ENCODE results near the gene CAMKMT. TPM values are rescaled to one million over a fixed set of nuclear protein-coding genes. Genes with fewer than 3 reads are reported as not detected.
A peak's percentile ranks its signal among the peaks of the same experiment; 100 is the strongest.

The CAMKMT gene
- total RNA-seq, 1 donor from 2014 or later, result 9.0 TPM

DNA sequence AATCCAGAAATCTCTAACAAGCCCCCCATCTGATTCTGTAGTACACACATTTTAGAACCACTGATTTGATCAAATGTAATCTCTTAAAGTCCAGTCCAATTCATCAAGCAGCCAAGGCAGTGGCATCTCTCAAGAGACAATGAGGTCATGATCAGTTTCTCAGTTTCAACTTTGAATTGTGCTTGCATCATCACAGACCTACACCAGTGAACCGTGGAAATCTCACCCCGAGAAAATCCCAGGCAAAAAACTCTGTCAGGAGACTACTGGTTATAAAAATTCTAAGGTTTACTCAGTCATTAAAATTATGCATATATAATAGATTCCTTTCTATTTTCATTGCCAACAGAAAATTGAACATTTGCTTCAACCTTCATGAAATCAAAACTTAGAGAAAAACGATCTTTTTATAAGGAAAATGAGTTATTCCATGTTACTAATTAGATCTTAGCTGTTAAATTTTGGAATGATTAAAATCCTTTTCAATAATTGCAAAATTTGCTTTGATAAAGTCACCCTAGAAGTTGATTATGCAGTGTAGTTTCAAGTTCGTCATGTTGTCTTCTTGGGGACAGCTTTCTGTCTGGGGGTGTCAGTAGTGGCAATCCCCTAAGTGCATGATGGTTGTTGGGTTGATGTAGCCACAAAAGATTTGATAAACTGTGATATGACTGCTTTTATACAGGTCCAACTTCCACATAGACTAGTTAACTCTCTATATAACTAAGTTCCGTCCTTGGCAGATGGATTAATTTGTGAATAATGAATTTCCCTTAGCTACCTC, 235.0 kb downstream of the CAMKMT start:
- no peak for FAIRE-seq
- TF ChIP-seq, protein P1, sequence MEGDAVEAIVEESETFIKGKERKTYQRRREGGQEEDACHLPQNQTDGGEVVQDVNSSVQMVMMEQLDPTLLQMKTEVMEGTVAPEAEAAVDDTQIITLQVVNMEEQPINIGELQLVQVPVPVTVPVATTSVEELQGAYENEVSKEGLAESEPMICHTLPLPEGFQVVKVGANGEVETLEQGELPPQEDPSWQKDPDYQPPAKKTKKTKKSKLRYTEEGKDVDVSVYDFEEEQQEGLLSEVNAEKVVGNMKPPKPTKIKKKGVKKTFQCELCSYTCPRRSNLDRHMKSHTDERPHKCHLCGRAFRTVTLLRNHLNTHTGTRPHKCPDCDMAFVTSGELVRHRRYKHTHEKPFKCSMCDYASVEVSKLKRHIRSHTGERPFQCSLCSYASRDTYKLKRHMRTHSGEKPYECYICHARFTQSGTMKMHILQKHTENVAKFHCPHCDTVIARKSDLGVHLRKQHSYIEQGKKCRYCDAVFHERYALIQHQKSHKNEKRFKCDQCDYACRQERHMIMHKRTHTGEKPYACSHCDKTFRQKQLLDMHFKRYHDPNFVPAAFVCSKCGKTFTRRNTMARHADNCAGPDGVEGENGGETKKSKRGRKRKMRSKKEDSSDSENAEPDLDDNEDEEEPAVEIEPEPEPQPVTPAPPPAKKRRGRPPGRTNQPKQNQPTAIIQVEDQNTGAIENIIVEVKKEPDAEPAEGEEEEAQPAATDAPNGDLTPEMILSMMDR (IDR thresholded peaks at IDR 0.05; ENCODE audit: insufficient read depth, low read length, severe bottlenecking), result no peak

DNA sequence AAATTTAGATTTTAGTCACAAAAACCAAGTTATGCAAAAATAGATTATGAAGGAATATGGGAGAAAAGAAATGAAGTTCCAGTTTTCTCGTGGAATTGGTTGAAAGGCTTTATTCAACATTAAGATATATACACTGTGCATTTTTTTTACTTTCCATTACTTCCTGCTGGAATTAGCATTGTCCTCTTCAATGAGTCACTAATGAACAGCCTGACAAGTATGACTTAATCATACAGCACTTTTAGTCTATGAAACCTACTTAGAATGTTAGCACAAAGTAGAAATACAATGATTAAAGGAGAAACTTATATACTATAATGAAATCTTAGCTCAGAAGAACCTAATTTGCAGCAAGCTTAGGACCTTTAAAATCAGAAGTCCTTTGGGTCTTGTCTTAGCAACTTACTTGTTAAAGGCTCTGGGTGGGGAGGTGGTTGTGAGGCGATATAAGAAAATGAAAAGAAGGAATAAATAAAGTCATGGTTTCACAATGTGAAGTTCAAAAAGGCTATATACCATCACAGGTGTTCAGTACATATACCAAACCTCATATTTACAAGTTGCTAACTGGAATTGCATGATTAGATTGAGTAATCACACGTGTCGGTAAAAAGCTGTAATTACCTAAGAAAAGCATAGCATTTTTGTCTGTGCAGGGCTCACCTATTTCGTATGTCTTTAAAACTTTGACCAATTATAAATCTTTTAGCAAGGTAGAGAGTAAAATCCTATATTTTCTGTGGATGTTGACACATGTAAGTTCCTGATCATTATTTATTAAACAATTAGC, 236.8 kb downstream of the CAMKMT start:
- TF ChIP-seq, protein P1 (IDR thresholded peaks at IDR 0.05; ENCODE audit: insufficient read depth, low read length, severe bottlenecking), result no peak
- H3K4me3 ChIP-seq (ENCODE audit: low read depth, low read length), result no peak overlapping the region
- no peak for FAIRE-seq

More for the DNA sequence above, 235.0 kb downstream of the CAMKMT start:
- DNase-seq (ENCODE audit: low read depth), result no peak
- Histone ChIP-seq H3K27me3 (ENCODE audit: control insufficient read depth, insufficient read depth, low read length) (no peaks in the 10 kb centered on the region), H3K4me3 (ENCODE audit: low read depth, low read length) (no peak overlapping the region), H3K36me3 (ENCODE audit: control insufficient read depth, insufficient read depth, low read length) (no peaks in the 10 kb centered on the region)

DNA sequence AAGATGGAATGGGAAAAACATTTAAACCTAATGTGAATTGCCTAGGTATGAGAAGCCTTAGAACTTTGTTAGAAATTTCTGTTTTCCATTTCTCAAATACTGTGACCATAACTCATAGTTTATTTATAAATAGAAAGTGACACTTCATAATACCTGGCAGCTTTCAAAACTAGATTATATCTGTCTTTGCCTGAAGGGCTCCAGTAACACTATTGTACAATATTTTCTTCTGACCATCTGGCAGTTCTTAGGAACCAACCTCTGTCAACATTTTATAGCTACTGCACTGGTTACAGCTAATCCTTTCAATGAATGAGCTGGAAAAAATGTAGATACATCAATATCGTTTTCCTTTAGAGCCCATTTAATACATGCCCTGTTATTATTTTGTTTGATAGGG, 237.4 kb downstream of the CAMKMT start:
- TF ChIP-seq, protein P1 (IDR thresholded peaks at IDR 0.05; ENCODE audit: insufficient read depth, low read length, severe bottlenecking), result no peak
- DNase-seq (ENCODE audit: low read depth), result no peak
- H3K27me3 ChIP-seq (ENCODE audit: control insufficient read depth, insufficient read depth, low read length), result no peaks in the 10 kb centered on the region
- H3K36me3 ChIP-seq (ENCODE audit: control insufficient read depth, insufficient read depth, low read length), result no peaks in the 10 kb centered on the region
- FAIRE-seq, result no peak
- no peak overlapping the region for H3K4me3 ChIP-seq (ENCODE audit: low read depth, low read length)

More for the DNA sequence above, 236.8 kb downstream of the CAMKMT start:
- H3K27me3 ChIP-seq (ENCODE audit: control insufficient read depth, insufficient read depth, low read length), result no peaks in the 10 kb centered on the region
- peak; percentile 77 for DNase-seq (ENCODE audit: low read depth)
- no peaks in the 10 kb centered on the region for H3K36me3 ChIP-seq (ENCODE audit: control insufficient read depth, insufficient read depth, low read length)

DNA sequence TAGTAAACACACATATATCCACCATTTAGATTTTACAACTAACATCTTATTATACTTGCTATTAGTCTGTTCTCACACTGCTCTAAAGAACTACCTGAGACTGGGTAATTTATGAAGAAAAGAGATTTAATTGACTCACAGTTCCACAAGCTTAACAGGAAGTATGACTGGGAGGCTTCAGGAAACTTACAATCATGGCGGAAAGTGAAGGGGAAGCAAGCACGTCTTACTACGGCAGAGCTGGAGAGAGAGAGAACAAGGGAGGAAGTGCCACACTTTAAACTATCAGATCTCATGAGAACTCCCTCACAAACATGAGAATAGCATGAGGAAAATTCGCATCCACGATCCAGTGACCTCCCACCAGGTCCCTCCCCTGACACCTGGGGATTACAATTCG, 240.7 kb downstream of the CAMKMT start:
- FAIRE-seq (no peak), DNase-seq (ENCODE audit: low read depth) (no peak)
- TF ChIP-seq, protein P1 (IDR thresholded peaks at IDR 0.05; ENCODE audit: insufficient read depth, low read length, severe bottlenecking), result no peak
- Histone ChIP-seq H3K4me3 (ENCODE audit: low read depth, low read length) (no peak overlapping the region), H3K36me3 (ENCODE audit: control insufficient read depth, insufficient read depth, low read length) (no peaks in the 10 kb centered on the region), H3K27me3 (ENCODE audit: control insufficient read depth, insufficient read depth, low read length) (no peaks in the 10 kb centered on the region)

DNA sequence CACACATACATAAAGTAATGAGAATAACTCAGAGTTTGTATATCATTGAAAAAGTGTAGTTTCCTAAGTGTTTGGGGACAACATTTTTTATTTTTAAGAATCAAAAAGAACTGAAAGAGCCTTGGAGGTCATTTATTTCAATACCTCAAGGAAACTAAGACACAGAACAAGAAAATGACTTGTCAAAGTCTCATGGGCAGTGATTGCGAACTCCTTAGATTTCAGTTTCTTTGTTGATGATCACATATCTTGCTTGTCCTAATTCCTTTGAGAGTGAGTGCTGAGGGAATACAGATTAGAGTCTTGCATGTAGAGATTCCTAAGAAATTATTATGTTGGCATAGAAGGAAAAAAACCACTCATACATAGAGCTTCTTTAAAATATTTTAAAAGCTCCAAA, 243.8 kb downstream of the CAMKMT start:
- FAIRE-seq (no peak), DNase-seq (ENCODE audit: low read depth) (no peak)
- no peak overlapping the region for H3K4me3 ChIP-seq (ENCODE audit: low read depth, low read length)
- H3K27me3 ChIP-seq (ENCODE audit: control insufficient read depth, insufficient read depth, low read length), result no peaks in the 10 kb centered on the region
- no peaks in the 10 kb centered on the region for H3K36me3 ChIP-seq (ENCODE audit: control insufficient read depth, insufficient read depth, low read length)
- TF ChIP-seq, protein P1 (IDR thresholded peaks at IDR 0.05; ENCODE audit: insufficient read depth, low read length, severe bottlenecking), result no peak
